Activated CD4-positive, alpha-beta T cell treated with anti-CD3 and anti-CD28 coated beads for 36 hours (primary cell): ENCODE results near the gene LINC00237. TPM values are rescaled to one million over a fixed set of nuclear protein-coding genes. Genes with fewer than 3 reads are reported as not detected.
A peak's percentile ranks its signal among the peaks of the same experiment; 100 is the strongest.

Source experiments
- ATAC-seq: fragments of 200-7000 bp; cut with Tn5 transposase; one replicate; pipeline ENCODE4 v1.10.0; 2021; ENCODE audit warnings: mild to moderate bottlenecking, moderate library complexity
- CTCF ChIA-PET: fragments of 350-600 bp; sonication (Branson Sonifier 250); formaldehyde crosslinking; loops from one replicate; lab custom pipeline; 2021; ENCODE audit warnings: antibody characterized with exemption; lab: Charles Lee
- POLR2A ChIA-PET: fragments of 350-600 bp; sonication (Branson Sonifier 250); formaldehyde crosslinking; loops from one replicate; lab custom pipeline; 2021; ENCODE audit warnings: antibody characterized with exemption, inconsistent platforms; lab: Charles Lee
- DNase-seq: peaks from one replicate; pipeline ENCODE4 v3.0.0-alpha.2; 2020
- H3K27ac Mint-ChIP-seq: one replicate; pipeline ENCODE4 v1.8.0; 2021; ENCODE audit warnings: mixed read lengths
- H3K27me3 Mint-ChIP-seq: one replicate; pipeline ENCODE4 v1.8.0; 2021; ENCODE audit warnings: mixed read lengths
- H3K36me3 Mint-ChIP-seq: one replicate; pipeline ENCODE4 v1.8.0; 2021; ENCODE audit warnings: low read depth, mixed read lengths
- H3K4me1 Mint-ChIP-seq: one replicate; pipeline ENCODE4 v1.8.0; 2021; ENCODE audit warnings: mixed read lengths
- H3K4me3 Mint-ChIP-seq: one replicate; pipeline ENCODE4 v1.8.0; 2021; ENCODE audit warnings: mild to moderate bottlenecking, moderate library complexity, mixed read lengths
- H3K9me3 Mint-ChIP-seq: one replicate; pipeline ENCODE4 v1.8.0; 2021; ENCODE audit warnings: low read depth, mixed read lengths
- intact Hi-C, 2 experiments: fragments of 100-400 bp; cut with DNase I in 1 of 2; cut with micrococcal nuclease in 1 of 2; formaldehyde crosslinking; loops; one replicate each; pipeline versions ENCODE4 v1.14.2 to v1.15.1; 2022 to 2024; cut with DNase I, micrococcal nuclease
- total RNA-seq, 2 experiments: library from RNA; stranded (reverse); gene quantifications; one replicate each; pipeline ENCODE4 v1.2.3, GENCODE V29; 2021

LINC00237 gene
- total RNA-seq, 2 experiments from 2014 or later = not detected

DNA sequence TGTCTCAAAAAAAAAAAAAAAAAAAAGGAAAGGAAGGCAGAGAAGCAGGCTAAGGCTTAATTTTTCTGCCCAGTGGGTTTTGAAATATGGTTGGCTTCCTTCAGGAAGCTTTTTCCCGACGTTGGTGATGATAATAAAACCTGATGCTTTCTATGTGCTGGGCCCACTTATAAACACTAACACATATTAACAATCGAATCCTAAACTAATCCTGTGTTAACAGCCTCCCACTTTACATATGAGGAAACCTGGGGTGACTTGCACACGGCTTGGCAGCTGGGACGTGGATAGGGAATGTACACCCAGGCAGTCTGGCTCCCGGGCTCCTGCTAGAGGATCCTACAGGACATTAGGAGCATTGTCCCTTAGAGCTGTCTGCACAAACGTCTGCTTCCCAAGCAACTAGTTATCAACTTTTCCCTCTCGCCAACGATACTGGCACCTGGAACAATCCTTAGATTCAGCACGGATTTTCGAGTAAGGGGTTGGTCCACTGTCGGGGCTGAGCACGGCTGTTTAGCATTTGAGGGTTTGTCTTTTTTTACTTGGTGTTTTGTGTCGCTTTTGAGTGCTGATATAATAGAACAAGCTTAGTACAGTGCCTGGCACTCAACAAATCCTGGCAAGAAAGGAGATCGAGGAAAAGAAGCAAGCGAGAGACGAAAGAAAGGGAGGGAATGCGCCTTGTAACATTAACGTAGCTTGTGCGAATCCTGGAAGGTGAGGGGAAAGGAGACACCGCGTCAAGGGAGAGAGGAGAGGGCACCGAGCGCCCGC is 19.1 kb upstream of the LINC00237 start:
- Mint-ChIP-seq H3K36me3 (peaks cover 3% of the 10 kb centered on the region), H3K9me3 (no peaks in the 10 kb centered on the region), H3K27me3 (peaks cover 4% of the 10 kb centered on the region), H3K4me3 (peak overlapping the region; percentile 95), H3K27ac (peak overlapping the region; percentile 22), H3K4me1 (peaks cover 18% of the 10 kb centered on the region)
- DNase-seq (no peak), ATAC-seq (peak; percentile 20)
- CTCF ChIA-PET = interaction anchor here (0.9 to 2.2 kb wide), 5 partner anchors 19 to 111 kb away, joined by 3 to 8 read pairs (median 4); partner anchors contain the start of gene LINC00237
- intact Hi-C loops = loop anchor here (1.0 to 5.0 kb wide), 7 partner anchors 24 to 1073 kb away; partner anchors contain the start of genes XRN2 (in 2 of the 2), CFAP61 (in 1 of the 2), CRNKL1 (in 1 of the 2) and RALGAPA2 (in 1 of the 2)
- POLR2A ChIA-PET = interaction anchor here (0.6 kb wide), 1 partner anchor 180 kb away, joined by 4 read pairs; no protein-coding TSS in a partner anchor

DNA sequence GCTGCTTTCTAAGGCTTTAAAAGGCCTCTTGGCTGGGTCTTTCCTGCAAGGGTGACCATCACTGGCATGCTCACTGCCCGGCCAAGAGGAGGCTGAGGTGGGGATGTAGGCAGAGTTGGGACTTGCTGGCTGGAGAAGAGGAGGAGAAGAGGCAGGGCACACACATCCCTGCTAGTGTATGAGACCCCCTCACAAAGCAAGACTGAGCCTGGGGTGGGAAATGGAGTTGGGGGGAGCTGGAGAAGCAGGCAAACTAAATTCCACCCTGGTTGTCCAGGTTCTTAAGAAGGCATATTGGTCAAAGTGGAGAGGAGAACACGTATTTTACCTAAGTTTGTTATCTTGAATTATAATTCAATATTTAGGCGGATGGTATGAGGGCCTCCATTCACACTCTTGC is 18.0 kb upstream of the LINC00237 start:
- peaks cover 18% of the 10 kb centered on the region for H3K4me1 Mint-ChIP-seq
- DNase-seq = no peak
- CTCF ChIA-PET = interaction anchor here (1.8 kb wide), 1 partner anchor 23 kb away, joined by 5 read pairs; no protein-coding TSS in a partner anchor
- intact Hi-C loops = loop anchor here in 1 of 2 experiments (2.0 to 5.0 kb wide), 3 partner anchors 23 to 413 kb away; no protein-coding TSS in a partner anchor
- POLR2A ChIA-PET = no interaction called here
- no peaks in the 10 kb centered on the region for H3K9me3 Mint-ChIP-seq
- H3K4me3 Mint-ChIP-seq = no peak overlapping the region
- no peak overlapping the region for H3K27ac Mint-ChIP-seq
- no peak for ATAC-seq
- H3K36me3 Mint-ChIP-seq = no peaks in the 10 kb centered on the region
- peaks cover 4% of the 10 kb centered on the region for H3K27me3 Mint-ChIP-seq

DNA sequence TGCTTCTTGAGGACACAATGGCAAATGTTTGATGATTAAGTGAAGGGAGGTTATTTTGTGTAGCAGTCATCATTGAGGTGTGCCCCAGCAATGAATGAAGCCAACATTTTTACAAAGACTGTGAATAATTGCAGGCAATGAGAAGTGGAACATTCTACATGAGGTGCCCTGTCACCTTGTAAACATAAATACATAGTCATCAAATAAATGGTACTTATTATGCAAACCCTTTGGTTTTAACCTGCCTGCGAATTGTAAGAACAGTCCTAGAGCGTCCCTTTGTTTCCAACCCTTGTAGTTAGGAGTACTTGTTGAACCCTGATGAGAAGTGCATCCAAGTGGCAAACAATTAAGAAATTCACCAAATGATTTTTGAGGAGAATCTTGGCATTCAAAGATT is 12.6 kb upstream of the LINC00237 start:
- CTCF ChIA-PET = interaction anchor here (0.7 kb wide), 1 partner anchor 11 kb away, joined by 4 read pairs; no protein-coding TSS in a partner anchor
- Mint-ChIP-seq H3K9me3 (no peaks in the 10 kb centered on the region), H3K4me1 (no peaks in the 10 kb centered on the region)

DNA sequence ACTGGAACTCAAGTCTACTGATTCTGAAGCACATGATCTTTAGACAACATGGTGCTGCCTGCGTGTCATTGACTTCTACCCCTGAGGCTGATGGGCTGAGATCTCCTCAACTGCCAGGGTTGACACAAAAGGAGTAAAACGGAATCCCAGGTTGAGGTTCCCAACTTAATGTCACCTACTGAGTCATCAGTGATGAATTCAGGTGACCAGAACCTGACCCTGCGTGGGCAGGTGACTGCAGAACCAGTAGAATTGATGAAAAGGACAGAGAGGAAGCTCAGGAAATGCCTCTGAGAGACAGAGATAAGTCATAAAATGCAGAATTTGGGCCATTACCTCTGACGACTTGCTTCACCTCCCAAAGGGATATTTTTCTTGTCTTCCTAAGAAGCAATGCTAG is 12.0 kb upstream of the LINC00237 start:
- ChIA-PET POLR2A (no interaction called here), CTCF (no interaction called here)
- Mint-ChIP-seq H3K4me1 (no peaks in the 10 kb centered on the region), H3K9me3 (no peaks in the 10 kb centered on the region), H3K36me3 (no peaks in the 10 kb centered on the region), H3K27ac (no peak overlapping the region), H3K27me3 (peaks cover 15% of the 10 kb centered on the region), H3K4me3 (no peak overlapping the region)
- ATAC-seq (no peak), DNase-seq (no peak)
- intact Hi-C loops = no loop called here

More for the DNA sequence above, 12.6 kb upstream of the LINC00237 start:
- peaks cover 12% of the 10 kb centered on the region for H3K27me3 Mint-ChIP-seq
- H3K36me3 Mint-ChIP-seq = no peaks in the 10 kb centered on the region
- H3K4me3 Mint-ChIP-seq = no peak overlapping the region
- no peak overlapping the region for H3K27ac Mint-ChIP-seq
- DNase-seq = no peak
- POLR2A ChIA-PET = no interaction called here
- no peak for ATAC-seq
- intact Hi-C loops = no loop called here

DNA sequence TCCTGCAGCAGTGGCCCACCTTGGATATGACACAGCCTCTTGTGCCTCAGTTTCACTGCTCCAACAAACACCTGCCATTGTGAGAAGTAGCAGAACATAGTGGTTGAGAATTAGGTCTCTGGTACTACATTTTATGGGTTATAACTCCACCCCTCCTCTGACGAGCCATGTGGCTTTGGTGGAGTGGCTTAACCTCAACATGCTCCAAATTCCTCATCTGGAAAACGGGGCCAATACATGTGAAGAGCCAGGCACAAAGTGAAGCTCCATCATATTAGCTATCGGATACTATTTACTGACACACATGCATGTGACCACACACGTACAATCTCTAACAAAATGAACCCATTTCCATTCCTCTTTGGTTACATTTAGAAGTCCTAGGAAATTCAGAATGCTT is 11.4 kb upstream of the LINC00237 start:
- intact Hi-C loops = no loop called here
- no peak overlapping the region for H3K4me3 Mint-ChIP-seq
- no peaks in the 10 kb centered on the region for H3K9me3 Mint-ChIP-seq
- DNase-seq (no peak), ATAC-seq (no peak)
- H3K36me3 Mint-ChIP-seq = no peaks in the 10 kb centered on the region
- no peak overlapping the region for H3K27ac Mint-ChIP-seq
- CTCF ChIA-PET = no interaction called here
- no peaks in the 10 kb centered on the region for H3K4me1 Mint-ChIP-seq
- POLR2A ChIA-PET = no interaction called here
- peaks cover 16% of the 10 kb centered on the region for H3K27me3 Mint-ChIP-seq

DNA sequence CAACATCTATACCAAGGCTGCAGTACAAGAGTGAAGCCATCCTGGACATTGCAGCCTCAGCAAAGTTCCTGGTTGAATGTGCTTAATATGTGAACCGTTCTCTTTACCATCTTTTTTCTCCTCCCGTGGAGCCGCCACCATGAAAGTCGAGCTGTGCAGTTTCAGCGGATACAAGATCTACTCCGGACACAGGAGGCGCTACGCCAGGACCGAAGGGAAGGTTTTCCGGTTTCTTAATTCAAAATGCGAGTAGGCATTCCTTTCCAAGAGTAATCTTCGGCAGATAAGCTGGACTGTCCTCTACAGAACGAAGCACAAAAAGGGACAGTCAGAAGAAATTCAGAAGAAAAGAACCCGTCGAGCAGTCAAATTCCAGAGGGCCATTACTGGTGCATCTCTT is 8.4 kb upstream of the LINC00237 start:
- no peak overlapping the region for H3K27ac Mint-ChIP-seq
- no peaks in the 10 kb centered on the region for H3K36me3 Mint-ChIP-seq
- no peaks in the 10 kb centered on the region for H3K4me1 Mint-ChIP-seq
- H3K9me3 Mint-ChIP-seq = no peaks in the 10 kb centered on the region
- ChIA-PET POLR2A (no interaction called here), CTCF (interaction anchor here (1.2 to 1.3 kb wide), 2 partner anchors 10 to 254 kb away, joined by 5 to 7 read pairs; no protein-coding TSS in a partner anchor)
- ATAC-seq = no peak
- intact Hi-C loops = no loop called here
- peaks cover 22% of the 10 kb centered on the region for H3K27me3 Mint-ChIP-seq
- no peak for DNase-seq
- H3K4me3 Mint-ChIP-seq = no peak overlapping the region

DNA sequence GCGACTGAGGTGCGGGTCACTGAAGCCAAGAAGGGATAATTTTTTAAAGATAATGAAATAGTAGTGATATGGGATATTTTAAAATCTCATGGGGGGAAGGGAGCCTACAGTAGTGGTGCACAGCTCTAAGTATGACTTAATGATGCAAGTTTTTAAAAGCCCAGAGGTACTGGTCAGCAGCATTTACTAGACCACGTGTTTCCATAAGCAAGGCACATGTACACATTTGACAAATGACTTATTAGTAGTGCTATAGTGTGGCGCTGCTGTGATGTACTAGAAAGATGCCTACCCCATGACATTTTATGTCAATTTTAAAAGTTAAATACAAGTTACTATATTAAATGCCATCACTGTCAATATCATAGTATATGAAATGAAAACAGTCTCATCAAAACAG is 7.5 kb upstream of the LINC00237 start:
- Mint-ChIP-seq H3K27me3 (peaks cover 25% of the 10 kb centered on the region), H3K9me3 (no peaks in the 10 kb centered on the region), H3K36me3 (no peaks in the 10 kb centered on the region), H3K4me3 (no peak overlapping the region), H3K27ac (no peak overlapping the region), H3K4me1 (no peaks in the 10 kb centered on the region)
- intact Hi-C loops = no loop called here
- POLR2A ChIA-PET = no interaction called here
- CTCF ChIA-PET = no interaction called here
- no peak for DNase-seq
- ATAC-seq = no peak

DNA sequence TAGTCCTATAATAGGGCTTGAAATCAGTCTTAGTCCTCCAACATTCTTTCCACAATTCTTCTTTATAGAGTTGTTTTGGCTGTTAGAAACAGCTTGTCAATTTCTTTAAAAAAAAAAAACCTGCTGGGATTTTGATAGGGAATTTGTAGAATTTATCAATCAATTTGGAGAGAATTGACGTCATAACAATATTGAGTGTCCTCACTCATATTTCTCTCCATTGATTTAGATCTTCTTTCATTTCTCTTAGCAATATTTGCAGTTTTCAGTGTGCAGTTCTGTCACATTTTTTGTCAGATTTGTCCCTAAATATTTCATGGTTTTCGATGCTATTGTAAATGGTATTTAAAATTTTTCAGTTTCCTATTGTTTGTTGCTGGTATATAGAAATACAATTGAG is 5.3 kb upstream of the LINC00237 start:
- ATAC-seq (no peak), DNase-seq (no peak)
- H3K27me3 Mint-ChIP-seq = peaks cover 37% of the 10 kb centered on the region
- H3K4me1 Mint-ChIP-seq = no peaks in the 10 kb centered on the region
- H3K36me3 Mint-ChIP-seq = no peaks in the 10 kb centered on the region
- H3K27ac Mint-ChIP-seq = no peak overlapping the region
- no peak overlapping the region for H3K4me3 Mint-ChIP-seq
- H3K9me3 Mint-ChIP-seq = no peaks in the 10 kb centered on the region
- ChIA-PET CTCF (no interaction called here), POLR2A (no interaction called here)
- intact Hi-C loops = no loop called here

DNA sequence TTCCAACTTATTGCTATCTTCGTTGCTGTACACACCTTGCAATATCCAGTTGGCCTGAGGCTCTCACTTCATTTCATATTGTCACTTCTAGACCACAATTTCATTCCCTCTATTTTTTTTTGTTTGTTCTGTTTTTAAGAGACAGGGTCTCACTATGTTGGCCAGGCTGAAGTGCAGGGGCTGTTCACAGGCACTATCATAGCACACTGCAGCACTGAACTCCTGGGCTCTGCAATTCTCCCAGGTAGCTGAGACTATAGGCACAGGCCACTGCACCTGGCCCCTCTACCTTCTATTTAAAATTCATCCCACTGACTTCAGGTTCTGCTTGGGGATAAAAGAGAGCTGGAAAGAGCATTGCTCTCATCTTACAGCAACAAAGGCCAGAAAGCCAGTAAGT is 4.7 kb upstream of the LINC00237 start:
- no peak overlapping the region for H3K27ac Mint-ChIP-seq
- H3K4me1 Mint-ChIP-seq = no peaks in the 10 kb centered on the region
- CTCF ChIA-PET = no interaction called here
- no peak overlapping the region for H3K4me3 Mint-ChIP-seq
- POLR2A ChIA-PET = no interaction called here
- intact Hi-C loops = no loop called here
- peaks cover 42% of the 10 kb centered on the region for H3K27me3 Mint-ChIP-seq
- ATAC-seq = no peak
- no peak for DNase-seq
- no peaks in the 10 kb centered on the region for H3K9me3 Mint-ChIP-seq
- no peaks in the 10 kb centered on the region for H3K36me3 Mint-ChIP-seq

DNA sequence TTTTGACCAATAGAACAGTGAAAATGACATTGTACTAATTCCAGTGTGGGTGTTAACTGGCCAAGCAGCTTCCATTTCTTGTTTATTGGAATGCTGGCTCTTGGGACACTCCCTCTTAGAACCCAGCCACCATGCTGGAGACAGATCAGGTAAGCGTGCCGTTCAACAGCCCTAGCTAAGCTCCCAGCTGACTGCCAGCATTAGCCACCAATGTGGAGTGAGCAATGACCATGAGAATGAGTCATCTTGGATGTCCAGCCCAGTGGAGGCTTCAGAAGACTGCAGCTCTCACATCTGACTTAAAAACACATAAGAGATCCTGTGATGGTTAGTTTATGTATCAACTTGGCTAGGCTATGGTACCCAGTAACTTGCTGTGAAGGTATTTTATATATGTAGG is 3.0 kb upstream of the LINC00237 start:
- ChIA-PET CTCF (no interaction called here), POLR2A (no interaction called here)
- DNase-seq (no peak), ATAC-seq (no peak)
- intact Hi-C loops = loop anchor here (5.0 to 10.0 kb wide), 3 partner anchors 744 to 1468 kb away; partner anchors contain the start of gene INSM1 (in 1 of the 2)
- Mint-ChIP-seq H3K9me3 (no peaks in the 10 kb centered on the region), H3K4me3 (no peak overlapping the region), H3K27me3 (peaks cover 51% of the 10 kb centered on the region), H3K36me3 (no peaks in the 10 kb centered on the region), H3K4me1 (no peaks in the 10 kb centered on the region), H3K27ac (no peak overlapping the region)

DNA sequence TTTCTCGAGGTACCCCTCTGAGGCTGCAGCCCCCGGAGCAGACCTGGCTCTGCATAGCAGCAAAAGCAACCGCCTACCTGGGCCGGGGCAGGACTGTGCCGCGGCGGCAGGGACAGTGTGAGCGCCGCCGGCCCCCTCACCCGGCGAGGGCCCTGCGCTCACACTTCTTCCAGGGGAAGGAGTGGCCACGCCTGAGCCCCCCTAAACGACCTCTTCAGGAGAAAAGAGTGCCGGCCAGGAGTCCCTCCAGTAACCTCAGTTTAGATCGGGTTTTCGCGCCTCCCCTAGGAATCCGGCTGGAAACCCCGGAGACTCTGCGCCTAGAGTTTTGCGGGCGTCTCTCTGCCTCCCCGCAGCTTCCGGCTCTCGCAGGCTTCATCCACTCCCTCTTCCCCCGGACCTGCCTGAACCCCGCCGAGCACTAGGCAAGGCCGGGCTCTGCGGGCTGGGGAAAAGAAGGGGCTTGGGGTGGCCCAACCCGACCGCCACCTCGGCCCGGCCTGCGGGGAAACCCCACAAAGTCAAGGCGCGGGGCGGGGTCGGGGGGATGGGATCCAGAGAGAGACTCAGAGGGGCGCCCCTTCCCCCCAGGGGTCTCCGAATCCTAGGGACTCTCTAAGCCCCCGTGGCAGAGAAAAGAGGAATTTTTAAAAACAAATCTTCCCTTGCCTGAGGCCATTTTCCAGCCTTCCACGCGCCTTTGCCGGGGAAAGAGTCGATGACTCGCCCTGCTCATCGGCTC is 558 bp downstream of the LINC00237 start:
- Mint-ChIP-seq H3K27me3 (peaks cover 62% of the 10 kb centered on the region), H3K36me3 (no peaks in the 10 kb centered on the region), H3K4me1 (peaks cover 23% of the 10 kb centered on the region), H3K27ac (no peak overlapping the region), H3K9me3 (no peaks in the 10 kb centered on the region), H3K4me3 (no peak overlapping the region)
- intact Hi-C loops = loop anchor here (2.0 to 10.0 kb wide), 4 partner anchors 405 to 1472 kb away; partner anchors contain the start of gene INSM1 (in 1 of the 2)
- ATAC-seq (no peak), DNase-seq (peak; percentile 31)
- POLR2A ChIA-PET = no interaction called here
- CTCF ChIA-PET = interaction anchor here (1.0 to 1.6 kb wide), 3 partner anchors 9 to 20 kb away, joined by 3 to 5 read pairs (median 3); no protein-coding TSS in a partner anchor
